ENCODE data around the gene PPP4R2. TPM values are rescaled to one million over a fixed set of nuclear protein-coding genes. Genes with fewer than 3 reads are reported as not detected.

PPP4R2 gene
- total and polyA plus RNA-seq, 7 donors: 15.1 to 94.1 (median 51.2) TPM

GRCh38 chr3:72974956-72975355 is 21.7 kb upstream of the PPP4R2 start:
- no peak overlapping the region for H3K4me3 ChIP-seq
- TF ChIP-seq CTCF (IDR thresholded peaks at IDR 0.05): no peak
- H3K27me3 ChIP-seq (ENCODE audit: insufficient read depth in 3 of 3, low read length in 2 of 3): no peaks in the 10 kb centered on the region
- intact Hi-C loops (cut with DNase I): no loop called here
- no peaks in the 10 kb centered on the region for H3K9me3 ChIP-seq
- no peaks in the 10 kb centered on the region for H3K36me3 ChIP-seq (ENCODE audit: insufficient read depth in 1 of 2, low read depth in 1 of 2)
- H3K27ac ChIP-seq: no peak overlapping the region
- ATAC-seq (no peak), DNase-seq (no peak)
- 86 to 90% (median 90%) methylated on average over 4 of the region's 4 CpGs for WGBS, 3 donors
- H3K4me1 ChIP-seq: no peaks in the 10 kb centered on the region

GRCh38 chr3:72976281-72976741 is 20.3 kb upstream of the PPP4R2 start:
- no peaks in the 10 kb centered on the region for H3K4me1 ChIP-seq
- ATAC-seq (no peak), DNase-seq (no peak)
- 79 to 83% (median 80%) methylated on average over 1 of the region's 1 CpG for WGBS, 3 donors
- TF ChIP-seq CTCF (IDR thresholded peaks at IDR 0.05): no peak
- no peaks in the 10 kb centered on the region for H3K36me3 ChIP-seq (ENCODE audit: insufficient read depth in 1 of 2, low read depth in 1 of 2)
- no peak overlapping the region for H3K27ac ChIP-seq
- H3K4me3 ChIP-seq: no peak overlapping the region
- intact Hi-C loops (cut with DNase I): no loop called here
- no peaks in the 10 kb centered on the region for H3K27me3 ChIP-seq (ENCODE audit: insufficient read depth in 3 of 3, low read length in 2 of 3)
- no peaks in the 10 kb centered on the region for H3K9me3 ChIP-seq

GRCh38 chr3:72977060-72977808 is 19.4 kb upstream of the PPP4R2 start:
- Histone ChIP-seq H3K36me3 (ENCODE audit: insufficient read depth in 1 of 2, low read depth in 1 of 2) (no peaks in the 10 kb centered on the region), H3K4me1 (no peaks in the 10 kb centered on the region), H3K27ac (no peak overlapping the region), H3K9me3 (no peaks in the 10 kb centered on the region), H3K4me3 (no peak overlapping the region), H3K27me3 (ENCODE audit: insufficient read depth in 3 of 3, low read length in 2 of 3) (no peaks in the 10 kb centered on the region)
- intact Hi-C loops (cut with DNase I): no loop called here
- DNase-seq (no peak), ATAC-seq (no peak)
- 74 to 86% (median 81%) methylated on average over 5 of the region's 5 CpGs for WGBS, 3 donors
- no peak for TF ChIP-seq CTCF (IDR thresholded peaks at IDR 0.05)

DNA sequence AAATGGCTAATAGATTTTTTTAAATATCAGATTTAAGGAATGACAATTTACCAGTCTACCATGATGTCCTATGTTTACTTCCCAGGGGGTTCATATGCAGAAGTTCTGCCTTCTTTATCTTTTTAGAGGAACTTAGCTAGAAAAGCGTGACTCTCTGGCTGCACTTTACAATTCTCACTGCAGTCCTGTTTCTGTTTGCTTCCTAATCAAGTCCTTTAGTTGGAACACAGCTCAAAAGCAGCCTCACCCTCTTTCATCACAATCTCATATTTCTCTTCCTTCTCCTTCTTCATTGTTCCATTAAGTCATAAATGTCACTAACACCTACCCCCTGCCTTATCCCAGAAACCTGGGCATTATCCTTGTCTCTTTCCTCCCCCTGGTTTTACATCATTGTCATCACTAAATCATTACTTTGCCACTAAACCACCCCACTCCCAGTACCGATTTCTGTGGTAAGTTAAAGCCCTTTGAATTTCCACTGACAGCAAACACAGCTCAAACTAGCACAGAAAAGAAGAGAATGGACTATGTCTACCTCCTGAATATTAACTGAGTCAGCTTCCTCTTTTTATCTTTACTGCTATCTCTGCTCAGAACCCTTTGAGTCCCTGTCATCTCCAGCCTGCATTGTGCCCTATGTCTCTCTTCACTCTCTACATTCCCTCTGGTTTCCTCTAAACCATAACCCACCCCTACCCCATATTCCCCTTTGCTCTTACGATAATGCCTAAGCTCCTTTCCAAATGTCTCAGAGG is 13.8 kb upstream of the PPP4R2 start:
- H3K27me3 ChIP-seq (ENCODE audit: insufficient read depth in 3 of 3, low read length in 2 of 3): no peaks in the 10 kb centered on the region
- no peak overlapping the region for H3K4me3 ChIP-seq
- TF ChIP-seq CTCF (IDR thresholded peaks at IDR 0.05): no peak
- DNase-seq: no peak
- ATAC-seq: no peak
- no peaks in the 10 kb centered on the region for H3K4me1 ChIP-seq
- no peaks in the 10 kb centered on the region for H3K36me3 ChIP-seq (ENCODE audit: insufficient read depth in 1 of 2, low read depth in 1 of 2)
- no peak overlapping the region for H3K27ac ChIP-seq
- intact Hi-C loops (cut with DNase I): no loop called here
- peaks cover 11% of the 10 kb centered on the region for H3K9me3 ChIP-seq
- 81 to 86% (median 81%) methylated on average over 3 of the region's 3 CpGs for WGBS, 3 donors

All from psoas muscle (tissue), 8 donors.